OCI-LY1 (cell line): ENCODE results near the gene CEP128.

Experiments
- H2AFZ ChIP-seq: fragments of 200-600 bp; sonication (generic), shearing (Covaris generic); 2 replicates; pipeline ENCODE4 v1.6.0; 2014; ENCODE audit warnings: antibody characterized with exemption, mild to moderate bottlenecking, low read length
- H3F3A ChIP-seq: fragments of 200-600 bp; sonication (generic), shearing (Covaris generic); 2 replicates; pipeline ENCODE4 v1.6.0; 2014; ENCODE audit warnings: mild to moderate bottlenecking, antibody characterized with exemption, low read length, moderate library complexity; ENCODE audit not compliant: insufficient read depth
- H3K27ac ChIP-seq: fragments of 200-600 bp; sonication (generic); 2 replicates; pipeline ENCODE4 v1.5.1; 2014; ENCODE audit warnings: low read length, mixed run types, mild to moderate bottlenecking, low read depth; ENCODE audit not compliant: poor library complexity, severe bottlenecking
- H3K27me3 ChIP-seq: fragments of 200-600 bp; sonication (generic); 2 replicates; pipeline ENCODE4 v1.6.0; 2014; ENCODE audit warnings: antibody characterized with exemption, mild to moderate bottlenecking, low read length, moderate library complexity; ENCODE audit not compliant: insufficient read depth
- H3K36me3 ChIP-seq: fragments of 200-600 bp; sonication (generic); 2 replicates; pipeline ENCODE4 v1.6.1; 2014; ENCODE audit warnings: mild to moderate bottlenecking, antibody characterized with exemption, low read length, moderate library complexity, mixed read lengths; ENCODE audit not compliant: insufficient read depth
- H3K4me1 ChIP-seq: fragments of 200-600 bp; sonication (generic); 2 replicates; pipeline ENCODE4 v1.5.1; 2014; ENCODE audit warnings: mild to moderate bottlenecking, low read length, moderate library complexity; ENCODE audit not compliant: insufficient read depth, severe bottlenecking
- H3K4me2 ChIP-seq: fragments of 200-600 bp; sonication (generic), shearing (Covaris generic); 2 replicates; pipeline ENCODE4 v1.6.1; 2014; ENCODE audit warnings: low read length
- H3K4me3 ChIP-seq: fragments of 200-600 bp; sonication (generic); 2 replicates; pipeline ENCODE4 v1.5.1; 2014; ENCODE audit warnings: low read length, low read depth, mild to moderate bottlenecking, mixed read lengths; ENCODE audit not compliant: poor library complexity, severe bottlenecking
- H3K79me2 ChIP-seq: fragments of 200-600 bp; shearing (Covaris generic); 2 replicates; pipeline ENCODE4 v1.6.1; 2016; ENCODE audit warnings: mixed run types, low read length, mixed read lengths; ENCODE audit not compliant: insufficient read depth
- H3K9ac ChIP-seq: fragments of 200-600 bp; sonication (generic), shearing (Covaris generic); 2 replicates; pipeline ENCODE4 v1.6.1; 2014; ENCODE audit warnings: mild to moderate bottlenecking, low read length, mixed read lengths
- H3K9me2 ChIP-seq: fragments of 200-600 bp; sonication (generic), shearing (Covaris generic); 2 replicates; pipeline ENCODE4 v1.6.1; 2014; ENCODE audit warnings: low read depth, mild to moderate bottlenecking, low read length, mixed read lengths
- H3K9me3 ChIP-seq: fragments of 200-600 bp; shearing (Covaris generic); 2 replicates; pipeline ENCODE4 v1.6.1; 2014; ENCODE audit warnings: low read length, mixed read lengths
- H4K20me1 ChIP-seq: fragments of 200-600 bp; sonication (generic), shearing (Covaris generic); 2 replicates; pipeline ENCODE4 v1.6.0; 2016; ENCODE audit warnings: mild to moderate bottlenecking, low read length; ENCODE audit not compliant: insufficient read depth
- EZH2 ChIP-seq: fragments of 200-600 bp; sonication (generic), shearing (Covaris generic); IDR thresholded peaks from 2 replicates; pipeline ENCODE4 v1.8.0; 2017; ENCODE audit warnings: borderline replicate concordance, mixed run types, mild to moderate bottlenecking, antibody characterized with exemption, low read length, moderate library complexity, mixed read lengths
- TF ChIP-seq, protein P1 (sequence below): fragments of 200-600 bp; sonication (generic), shearing (Covaris generic); IDR thresholded peaks from 2 replicates; pipeline ENCODE4 v1.5.1; 2017; ENCODE audit warnings: mild to moderate bottlenecking, antibody characterized with exemption, low read length, moderate library complexity, mixed read lengths

The CEP128 gene

DNA sequence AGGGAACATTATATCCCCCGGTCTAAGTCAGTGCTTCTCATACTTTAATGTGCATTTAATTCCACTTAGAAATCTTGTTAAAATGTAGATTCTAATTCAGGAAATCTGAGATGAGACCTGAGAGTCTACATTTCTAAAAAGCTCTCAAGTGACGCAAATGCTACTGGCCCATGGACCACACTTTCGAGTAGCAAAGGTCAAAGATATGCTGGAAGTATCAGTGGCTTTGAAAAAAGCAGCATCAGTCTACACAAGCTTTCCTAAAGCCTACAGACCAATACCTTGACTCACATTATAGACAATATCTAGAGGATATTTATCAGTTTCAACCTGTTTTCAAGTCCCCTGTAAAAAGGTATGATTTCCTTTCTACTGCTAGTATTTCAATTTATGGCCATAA lies 248.6 kb downstream of the CEP128 start:
- no peaks in the 10 kb centered on the region for H4K20me1 ChIP-seq
- H3K27ac ChIP-seq = no peak overlapping the region
- no peaks in the 10 kb centered on the region for H3K27me3 ChIP-seq
- H3K4me3 ChIP-seq = no peak overlapping the region
- H3K9me2 ChIP-seq = no peaks in the 10 kb centered on the region
- no peak overlapping the region for H2AFZ ChIP-seq
- H3K9me3 ChIP-seq = no peaks in the 10 kb centered on the region
- no peak for TF ChIP-seq EZH2
- TF ChIP-seq, protein P1, sequence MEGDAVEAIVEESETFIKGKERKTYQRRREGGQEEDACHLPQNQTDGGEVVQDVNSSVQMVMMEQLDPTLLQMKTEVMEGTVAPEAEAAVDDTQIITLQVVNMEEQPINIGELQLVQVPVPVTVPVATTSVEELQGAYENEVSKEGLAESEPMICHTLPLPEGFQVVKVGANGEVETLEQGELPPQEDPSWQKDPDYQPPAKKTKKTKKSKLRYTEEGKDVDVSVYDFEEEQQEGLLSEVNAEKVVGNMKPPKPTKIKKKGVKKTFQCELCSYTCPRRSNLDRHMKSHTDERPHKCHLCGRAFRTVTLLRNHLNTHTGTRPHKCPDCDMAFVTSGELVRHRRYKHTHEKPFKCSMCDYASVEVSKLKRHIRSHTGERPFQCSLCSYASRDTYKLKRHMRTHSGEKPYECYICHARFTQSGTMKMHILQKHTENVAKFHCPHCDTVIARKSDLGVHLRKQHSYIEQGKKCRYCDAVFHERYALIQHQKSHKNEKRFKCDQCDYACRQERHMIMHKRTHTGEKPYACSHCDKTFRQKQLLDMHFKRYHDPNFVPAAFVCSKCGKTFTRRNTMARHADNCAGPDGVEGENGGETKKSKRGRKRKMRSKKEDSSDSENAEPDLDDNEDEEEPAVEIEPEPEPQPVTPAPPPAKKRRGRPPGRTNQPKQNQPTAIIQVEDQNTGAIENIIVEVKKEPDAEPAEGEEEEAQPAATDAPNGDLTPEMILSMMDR = no peak
- no peak overlapping the region for H3K4me2 ChIP-seq
- H3K9ac ChIP-seq = no peak overlapping the region
- no peaks in the 10 kb centered on the region for H3K4me1 ChIP-seq
- H3K79me2 ChIP-seq = no peaks in the 10 kb centered on the region
- no peaks in the 10 kb centered on the region for H3F3A ChIP-seq
- no peaks in the 10 kb centered on the region for H3K36me3 ChIP-seq

DNA sequence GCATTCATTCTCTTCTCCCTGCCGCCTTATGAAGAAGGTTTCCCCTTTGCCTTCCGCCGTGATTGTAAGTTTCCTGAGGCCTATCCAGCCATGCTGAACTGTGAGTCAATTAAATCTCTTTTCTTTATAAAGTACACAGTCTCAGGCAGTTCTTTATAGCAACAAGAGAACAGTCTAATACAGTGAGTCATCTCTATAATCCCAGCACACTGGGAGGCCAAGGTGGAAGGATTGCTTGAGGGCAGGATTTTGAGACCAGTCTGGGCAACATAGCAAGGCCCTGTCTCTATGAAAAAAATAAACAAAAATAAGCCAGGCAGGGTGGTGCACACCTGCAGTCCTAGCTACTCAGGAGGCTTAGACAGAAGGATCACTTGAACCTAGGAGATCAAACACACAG lies 259.9 kb downstream of the CEP128 start:
- Histone ChIP-seq H3F3A (no peaks in the 10 kb centered on the region; the same call in 1 of the 2 replicates), H4K20me1 (no peaks in the 10 kb centered on the region), H3K27me3 (no peaks in the 10 kb centered on the region), H3K4me3 (no peak overlapping the region), H3K79me2 (no peaks in the 10 kb centered on the region), H3K9me3 (0 out of 2 replicates have a peak, but pooled peaks cover 2% of the 10 kb centered on the region), H3K36me3 (no peaks in the 10 kb centered on the region; the same call in 1 of the 2 replicates), H3K4me1 (no peaks in the 10 kb centered on the region), H3K27ac (no peak overlapping the region), H2AFZ (no peak overlapping the region), H3K9ac (no peak overlapping the region), H3K4me2 (no peak overlapping the region), H3K9me2 (no peaks in the 10 kb centered on the region)
- no peak for TF ChIP-seq EZH2
- TF ChIP-seq, protein P1 = no peak

DNA sequence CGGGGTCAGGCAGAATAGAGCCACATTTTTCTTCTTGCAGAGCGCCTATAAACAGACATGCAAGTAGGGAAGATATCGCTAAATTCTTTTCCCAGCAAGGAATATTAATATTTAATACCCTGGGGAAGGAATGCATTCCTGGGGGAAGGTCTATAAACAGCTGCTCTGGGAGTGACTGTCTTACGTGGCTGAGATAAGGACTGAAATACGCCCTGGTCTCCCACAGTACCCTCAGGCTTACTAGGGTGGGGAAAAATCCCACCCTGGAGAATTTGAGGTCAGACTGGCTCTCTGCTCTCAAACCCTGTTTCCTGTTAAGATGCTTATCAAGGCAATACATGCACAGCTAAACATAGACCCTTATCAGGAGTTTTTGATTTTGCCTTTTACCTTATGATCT lies 262.3 kb downstream of the CEP128 start:
- Histone ChIP-seq H3K9me3 (0 out of 2 replicates have a peak, but pooled peaks cover 2% of the 10 kb centered on the region), H2AFZ (no peak overlapping the region), H3K27me3 (no peaks in the 10 kb centered on the region), H3K27ac (no peak overlapping the region), H3K9me2 (no peaks in the 10 kb centered on the region), H4K20me1 (no peaks in the 10 kb centered on the region), H3K79me2 (no peaks in the 10 kb centered on the region), H3K4me1 (no peaks in the 10 kb centered on the region), H3F3A (no peaks in the 10 kb centered on the region; the same call in 1 of the 2 replicates), H3K9ac (no peak overlapping the region), H3K36me3 (no peaks in the 10 kb centered on the region; the same call in 1 of the 2 replicates), H3K4me3 (no peak overlapping the region), H3K4me2 (no peak overlapping the region)
- TF ChIP-seq, protein P1 = no peak
- TF ChIP-seq EZH2 = no peak
